Measurements from ENCODE around the gene PUS1.

PUS1 gene

DNA sequence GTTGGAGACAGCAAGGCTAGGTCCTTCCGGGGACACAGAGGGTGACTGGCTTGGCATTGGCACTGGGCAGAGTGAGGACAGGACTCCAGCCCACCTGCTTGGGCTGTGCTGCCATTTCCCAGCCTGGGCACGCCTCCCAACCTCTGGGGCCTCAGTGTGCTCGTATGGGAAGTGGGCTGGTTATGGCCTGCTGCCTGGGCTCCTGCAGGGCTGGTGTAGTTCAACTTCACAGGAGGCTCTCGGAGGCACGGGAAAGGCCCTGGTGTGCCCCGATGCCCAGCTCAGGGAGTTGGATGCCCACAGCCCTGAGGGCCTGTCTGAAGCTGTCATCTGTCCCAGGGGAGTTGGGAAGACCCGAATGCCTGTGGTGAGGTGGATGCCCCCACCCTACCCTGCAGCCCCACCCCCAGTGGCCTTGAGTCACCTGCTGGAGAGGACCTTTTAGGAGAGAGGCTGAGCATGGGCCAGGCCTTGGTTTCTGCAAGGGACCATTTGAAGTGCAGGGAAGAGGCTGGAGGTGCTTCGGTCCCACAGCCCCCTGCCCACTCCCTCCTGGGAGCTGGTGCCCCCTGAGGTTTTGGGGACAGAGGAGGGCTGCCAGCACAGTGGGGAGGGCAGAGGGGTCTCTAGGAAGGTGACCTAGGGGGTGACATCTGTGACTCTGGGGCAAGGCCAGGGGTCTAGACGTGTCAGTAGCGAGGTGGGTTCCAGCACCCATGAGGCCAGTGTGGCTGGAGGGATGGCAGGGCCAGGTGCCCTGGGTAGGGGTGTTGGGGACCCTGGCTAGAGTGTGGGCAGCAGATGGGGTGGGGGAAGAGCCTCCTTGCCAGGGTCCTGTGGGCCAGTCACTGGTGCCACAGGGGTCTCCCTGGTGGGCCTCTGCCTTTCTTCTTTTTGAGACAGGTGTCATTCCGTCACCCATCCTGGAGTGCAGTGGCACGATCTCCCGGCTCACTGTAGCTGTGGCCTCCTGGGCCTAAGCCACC lies 25.5 kb upstream of the PUS1 start:
- no peak for ATAC-seq
- TF ChIP-seq ARNTL (CRISPR knock-in tag; IDR thresholded peaks at IDR 0.05; ENCODE audit: borderline replicate concordance, low read depth) (no peak), SNAI2 (CRISPR knock-in tag; IDR thresholded peaks at IDR 0.05) (no peak), TOX (CRISPR knock-in tag; IDR thresholded peaks at IDR 0.05; ENCODE audit: borderline replicate concordance) (no peak), ZFP3 (CRISPR knock-in tag; IDR thresholded peaks at IDR 0.05) (no peak), ZNF8 (CRISPR knock-in tag; IDR thresholded peaks at IDR 0.05) (no peak), ISL1 (CRISPR knock-in tag; IDR thresholded peaks at IDR 0.05) (no peak), TCF4 (CRISPR knock-in tag; IDR thresholded peaks at IDR 0.05; ENCODE audit: borderline replicate concordance) (no peak), ZNF70 (CRISPR knock-in tag; IDR thresholded peaks at IDR 0.05) (no peak), RARB (CRISPR knock-in tag; IDR thresholded peaks at IDR 0.05) (no peak)
- TF ChIP-seq, protein P1, sequence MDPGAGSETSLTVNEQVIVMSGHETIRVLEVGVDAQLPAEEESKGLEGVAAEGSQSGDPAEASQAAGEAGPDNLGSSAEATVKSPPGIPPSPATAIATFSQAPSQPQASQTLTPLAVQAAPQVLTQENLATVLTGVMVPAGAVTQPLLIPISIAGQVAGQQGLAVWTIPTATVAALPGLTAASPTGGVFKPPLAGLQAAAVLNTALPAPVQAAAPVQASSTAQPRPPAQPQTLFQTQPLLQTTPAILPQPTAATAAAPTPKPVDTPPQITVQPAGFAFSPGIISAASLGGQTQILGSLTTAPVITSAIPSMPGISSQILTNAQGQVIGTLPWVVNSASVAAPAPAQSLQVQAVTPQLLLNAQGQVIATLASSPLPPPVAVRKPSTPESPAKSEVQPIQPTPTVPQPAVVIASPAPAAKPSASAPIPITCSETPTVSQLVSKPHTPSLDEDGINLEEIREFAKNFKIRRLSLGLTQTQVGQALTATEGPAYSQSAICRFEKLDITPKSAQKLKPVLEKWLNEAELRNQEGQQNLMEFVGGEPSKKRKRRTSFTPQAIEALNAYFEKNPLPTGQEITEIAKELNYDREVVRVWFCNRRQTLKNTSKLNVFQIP (CRISPR knock-in tag; IDR thresholded peaks at IDR 0.05; ENCODE audit: borderline replicate concordance, low read depth), result no peak
- TF ChIP-seq, protein P2, sequence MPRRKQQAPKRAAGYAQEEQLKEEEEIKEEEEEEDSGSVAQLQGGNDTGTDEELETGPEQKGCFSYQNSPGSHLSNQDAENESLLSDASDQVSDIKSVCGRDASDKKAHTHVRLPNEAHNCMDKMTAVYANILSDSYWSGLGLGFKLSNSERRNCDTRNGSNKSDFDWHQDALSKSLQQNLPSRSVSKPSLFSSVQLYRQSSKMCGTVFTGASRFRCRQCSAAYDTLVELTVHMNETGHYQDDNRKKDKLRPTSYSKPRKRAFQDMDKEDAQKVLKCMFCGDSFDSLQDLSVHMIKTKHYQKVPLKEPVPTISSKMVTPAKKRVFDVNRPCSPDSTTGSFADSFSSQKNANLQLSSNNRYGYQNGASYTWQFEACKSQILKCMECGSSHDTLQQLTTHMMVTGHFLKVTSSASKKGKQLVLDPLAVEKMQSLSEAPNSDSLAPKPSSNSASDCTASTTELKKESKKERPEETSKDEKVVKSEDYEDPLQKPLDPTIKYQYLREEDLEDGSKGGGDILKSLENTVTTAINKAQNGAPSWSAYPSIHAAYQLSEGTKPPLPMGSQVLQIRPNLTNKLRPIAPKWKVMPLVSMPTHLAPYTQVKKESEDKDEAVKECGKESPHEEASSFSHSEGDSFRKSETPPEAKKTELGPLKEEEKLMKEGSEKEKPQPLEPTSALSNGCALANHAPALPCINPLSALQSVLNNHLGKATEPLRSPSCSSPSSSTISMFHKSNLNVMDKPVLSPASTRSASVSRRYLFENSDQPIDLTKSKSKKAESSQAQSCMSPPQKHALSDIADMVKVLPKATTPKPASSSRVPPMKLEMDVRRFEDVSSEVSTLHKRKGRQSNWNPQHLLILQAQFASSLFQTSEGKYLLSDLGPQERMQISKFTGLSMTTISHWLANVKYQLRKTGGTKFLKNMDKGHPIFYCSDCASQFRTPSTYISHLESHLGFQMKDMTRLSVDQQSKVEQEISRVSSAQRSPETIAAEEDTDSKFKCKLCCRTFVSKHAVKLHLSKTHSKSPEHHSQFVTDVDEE (CRISPR knock-in tag; IDR thresholded peaks at IDR 0.05), result no peak
- TF ChIP-seq, protein P3, sequence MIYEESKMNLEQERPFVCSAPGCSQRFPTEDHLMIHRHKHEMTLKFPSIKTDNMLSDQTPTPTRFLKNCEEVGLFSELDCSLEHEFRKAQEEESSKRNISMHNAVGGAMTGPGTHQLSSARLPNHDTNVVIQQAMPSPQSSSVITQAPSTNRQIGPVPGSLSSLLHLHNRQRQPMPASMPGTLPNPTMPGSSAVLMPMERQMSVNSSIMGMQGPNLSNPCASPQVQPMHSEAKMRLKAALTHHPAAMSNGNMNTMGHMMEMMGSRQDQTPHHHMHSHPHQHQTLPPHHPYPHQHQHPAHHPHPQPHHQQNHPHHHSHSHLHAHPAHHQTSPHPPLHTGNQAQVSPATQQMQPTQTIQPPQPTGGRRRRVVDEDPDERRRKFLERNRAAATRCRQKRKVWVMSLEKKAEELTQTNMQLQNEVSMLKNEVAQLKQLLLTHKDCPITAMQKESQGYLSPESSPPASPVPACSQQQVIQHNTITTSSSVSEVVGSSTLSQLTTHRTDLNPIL (CRISPR knock-in tag; IDR thresholded peaks at IDR 0.05; ENCODE audit: low read depth), result no peak

DNA sequence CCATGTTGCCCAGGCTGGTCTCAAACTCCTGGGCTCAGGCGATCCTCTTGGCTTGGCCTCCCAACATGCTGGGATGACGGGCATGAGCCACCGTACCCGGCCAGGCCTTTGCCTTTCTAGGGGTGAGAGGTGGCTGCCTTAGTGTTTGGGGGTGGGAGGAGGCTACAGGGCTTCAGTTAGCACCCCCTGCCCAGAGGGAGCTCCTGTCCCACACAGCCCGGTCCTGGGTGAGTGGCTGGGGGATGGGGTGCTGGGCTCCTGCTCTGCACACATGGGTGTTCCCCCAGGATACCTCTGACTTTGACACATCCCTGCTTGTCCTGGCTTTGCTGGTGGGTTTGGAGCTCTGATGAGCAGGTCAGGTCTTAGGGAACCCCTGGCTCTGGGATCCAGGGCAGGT lies 24.7 kb upstream of the PUS1 start:
- no peak for TF ChIP-seq ZNF565 (CRISPR knock-in tag; conservative IDR thresholded peaks at IDR 0.05; ENCODE audit: low read depth)
- no peak for TF ChIP-seq TCF4 (CRISPR knock-in tag; IDR thresholded peaks at IDR 0.05; ENCODE audit: borderline replicate concordance)
- TF ChIP-seq CSRNP3 (CRISPR knock-in tag; IDR thresholded peaks at IDR 0.05), result no peak
- no peak for TF ChIP-seq TOX (CRISPR knock-in tag; IDR thresholded peaks at IDR 0.05; ENCODE audit: borderline replicate concordance)
- TF ChIP-seq CSDC2 (CRISPR knock-in tag; IDR thresholded peaks at IDR 0.05), result no peak
- TF ChIP-seq, protein P4, sequence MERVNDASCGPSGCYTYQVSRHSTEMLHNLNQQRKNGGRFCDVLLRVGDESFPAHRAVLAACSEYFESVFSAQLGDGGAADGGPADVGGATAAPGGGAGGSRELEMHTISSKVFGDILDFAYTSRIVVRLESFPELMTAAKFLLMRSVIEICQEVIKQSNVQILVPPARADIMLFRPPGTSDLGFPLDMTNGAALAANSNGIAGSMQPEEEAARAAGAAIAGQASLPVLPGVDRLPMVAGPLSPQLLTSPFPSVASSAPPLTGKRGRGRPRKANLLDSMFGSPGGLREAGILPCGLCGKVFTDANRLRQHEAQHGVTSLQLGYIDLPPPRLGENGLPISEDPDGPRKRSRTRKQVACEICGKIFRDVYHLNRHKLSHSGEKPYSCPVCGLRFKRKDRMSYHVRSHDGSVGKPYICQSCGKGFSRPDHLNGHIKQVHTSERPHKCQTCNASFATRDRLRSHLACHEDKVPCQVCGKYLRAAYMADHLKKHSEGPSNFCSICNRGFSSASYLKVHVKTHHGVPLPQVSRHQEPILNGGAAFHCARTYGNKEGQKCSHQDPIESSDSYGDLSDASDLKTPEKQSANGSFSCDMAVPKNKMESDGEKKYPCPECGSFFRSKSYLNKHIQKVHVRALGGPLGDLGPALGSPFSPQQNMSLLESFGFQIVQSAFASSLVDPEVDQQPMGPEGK (CRISPR knock-in tag; IDR thresholded peaks at IDR 0.05; ENCODE audit: borderline replicate concordance), result no peak
- TF ChIP-seq ISL1 (CRISPR knock-in tag; IDR thresholded peaks at IDR 0.05), result no peak
- TF ChIP-seq, protein P2 (CRISPR knock-in tag; IDR thresholded peaks at IDR 0.05), result no peak
- no peak for TF ChIP-seq ZNF8 (CRISPR knock-in tag; IDR thresholded peaks at IDR 0.05)
- no peak for TF ChIP-seq ZFP3 (CRISPR knock-in tag; IDR thresholded peaks at IDR 0.05)
- no peak for TF ChIP-seq OSR1 (CRISPR knock-in tag; IDR thresholded peaks at IDR 0.05)
- no peak for TF ChIP-seq ZFP30 (CRISPR knock-in tag; IDR thresholded peaks at IDR 0.05)
- TF ChIP-seq ESRRG (CRISPR knock-in tag; IDR thresholded peaks at IDR 0.05), result no peak
- TF ChIP-seq BACH2 (CRISPR knock-in tag; IDR thresholded peaks at IDR 0.05; ENCODE audit: borderline replicate concordance), result no peak
- no peak for TF ChIP-seq SNAI2 (CRISPR knock-in tag; IDR thresholded peaks at IDR 0.05)
- TF ChIP-seq ARNTL (CRISPR knock-in tag; IDR thresholded peaks at IDR 0.05; ENCODE audit: borderline replicate concordance, low read depth), result no peak
- no peak for ATAC-seq
